Activated CD8-positive, alpha-beta T cell treated with anti-CD3 and anti-CD28 coated beads, Interleukin-2, amount 10 ng/mL, durations not matched to agents 7 days and 5 days (primary cell): ENCODE results near the gene UMPS. TPM values are rescaled to one million over a fixed set of nuclear protein-coding genes. Genes with fewer than 3 reads are reported as not detected.
A peak's percentile ranks its signal among the peaks of the same experiment; 100 is the strongest.
"Not testable (repeated sequence)": the region's sequence is repeated elsewhere in the genome, so short reads cannot be mapped to it uniquely, and the experiment has no call there.

Experiments used
- ATAC-seq: fragments of 150-1000 bp; cut with Tn5 transposase; one replicate; pipeline ENCODE4 v1.10.0; 2021; ENCODE audit warnings: moderate library complexity
- CTCF ChIA-PET: fragments of 350-600 bp; sonication (Branson Sonifier 250); formaldehyde crosslinking; loops from one replicate; lab custom pipeline; 2021; ENCODE audit warnings: antibody characterized with exemption; lab: Charles Lee
- POLR2A ChIA-PET: fragments of 350-600 bp; sonication (Branson Sonifier 250); formaldehyde crosslinking; loops from one replicate; lab custom pipeline; 2021; ENCODE audit warnings: antibody characterized with exemption; lab: Charles Lee
- DNase-seq: peaks from one replicate; pipeline ENCODE4 v3.0.0-alpha.2; 2020
- H3K27ac Mint-ChIP-seq: one replicate; pipeline ENCODE4 v1.8.0; 2021; ENCODE audit warnings: mild to moderate bottlenecking, mixed read lengths
- H3K27me3 Mint-ChIP-seq: one replicate; pipeline ENCODE4 v1.8.0; 2021; ENCODE audit warnings: low read depth, mixed read lengths
- H3K36me3 Mint-ChIP-seq: one replicate; pipeline ENCODE4 v1.8.0; 2021; ENCODE audit warnings: low read depth, mixed read lengths
- H3K4me1 Mint-ChIP-seq: one replicate; pipeline ENCODE4 v1.8.0; 2021; ENCODE audit warnings: low read depth, mixed read lengths
- H3K4me3 Mint-ChIP-seq: one replicate; pipeline ENCODE4 v1.8.0; 2021; ENCODE audit warnings: mild to moderate bottlenecking, mixed read lengths
- H3K9me3 Mint-ChIP-seq: one replicate; pipeline ENCODE4 v1.8.0; 2022; ENCODE audit warnings: mixed read lengths; ENCODE audit not compliant: insufficient read depth
- total RNA-seq, 2 experiments: library from RNA; stranded (reverse); gene quantifications; one replicate each; pipeline ENCODE4 v1.2.3, GENCODE V29; 2021

UMPS gene
- total RNA-seq, 2 experiments from 2014 or later, result 32.9 to 38.8 TPM

DNA sequence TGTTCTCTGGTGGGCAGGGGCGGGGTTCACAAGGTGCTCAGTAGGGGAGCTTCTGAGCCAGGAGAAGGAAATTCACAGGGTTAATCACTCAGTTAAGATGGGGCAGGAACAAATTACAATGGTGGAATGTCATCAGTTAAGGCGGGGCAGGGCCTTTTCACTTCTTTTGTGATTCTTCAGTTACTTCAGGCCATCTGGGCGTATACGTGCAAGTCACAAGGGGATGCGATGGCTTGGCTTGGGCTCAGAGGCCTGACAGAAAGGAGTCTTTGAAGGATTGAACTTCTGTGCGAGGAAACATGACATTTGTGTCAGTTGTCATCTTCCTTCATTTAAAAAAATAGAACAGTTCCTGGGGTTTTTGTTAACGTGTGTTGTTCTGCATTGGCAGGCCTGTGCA is 27.7 kb downstream of the UMPS start:
- H3K36me3 Mint-ChIP-seq, H3K4me3 Mint-ChIP-seq, H3K27me3 Mint-ChIP-seq, H3K9me3 Mint-ChIP-seq, H3K4me1 Mint-ChIP-seq, H3K27ac Mint-ChIP-seq, POLR2A ChIA-PET, DNase-seq, ATAC-seq: not testable (repeated sequence)
- CTCF ChIA-PET, result interaction anchor here (8.3 kb wide), 1 partner anchor 146 kb away, joined by 194 read pairs; no protein-coding TSS in a partner anchor

GRCh38 chr3:124758851-124759635 is 28.8 kb downstream of the UMPS start:
- CTCF ChIA-PET, result interaction anchor here (1.0 to 8.3 kb wide), 3 partner anchors 28 to 145 kb away, joined by 3 to 194 read pairs (median 15); no protein-coding TSS in a partner anchor
- DNase-seq, result no peak
- H3K27me3 Mint-ChIP-seq, result no peaks in the 10 kb centered on the region
- POLR2A ChIA-PET, result no interaction called here
- H3K9me3 Mint-ChIP-seq, result no peaks in the 10 kb centered on the region
- H3K4me3 Mint-ChIP-seq, result no peak overlapping the region
- ATAC-seq, result no peak
- H3K4me1 Mint-ChIP-seq, result peaks cover 6% of the 10 kb centered on the region
- no peak overlapping the region for H3K27ac Mint-ChIP-seq
- H3K36me3 Mint-ChIP-seq, result no peaks in the 10 kb centered on the region

- H3K4me1 Mint-ChIP-seq, result peaks cover 6% of the 10 kb centered on the region
- no peak for ATAC-seq
- H3K27ac Mint-ChIP-seq, result no peak overlapping the region
- H3K27me3 Mint-ChIP-seq, result no peaks in the 10 kb centered on the region
- H3K36me3 Mint-ChIP-seq, result no peaks in the 10 kb centered on the region
- no peak overlapping the region for H3K4me3 Mint-ChIP-seq
- DNase-seq, result no peak
- ChIA-PET CTCF (interaction anchor here (0.8 to 8.3 kb wide), 17 partner anchors 8 to 826 kb away, joined by 3 to 194 read pairs (median 4); partner anchors contain the start of gene ITGB5), POLR2A (no interaction called here)
- H3K9me3 Mint-ChIP-seq, result no peaks in the 10 kb centered on the region
Measured at GRCh38 chr3:124759666-124760401, 29.6 kb downstream of the UMPS start.

- ChIA-PET POLR2A (interaction anchor here (1.1 to 1.3 kb wide), 2 partner anchors 9 to 141 kb away, joined by 4 to 9 read pairs; no protein-coding TSS in a partner anchor), CTCF (interaction anchor here (0.5 to 8.3 kb wide), 47 partner anchors 9 to 1350 kb away, joined by 3 to 194 read pairs (median 4); partner anchors contain the start of genes ITGB5, MUC13 and UMPS)
- no peaks in the 10 kb centered on the region for H3K9me3 Mint-ChIP-seq
- ATAC-seq (no peak), DNase-seq (no peak)
- no peak overlapping the region for H3K4me3 Mint-ChIP-seq
- H3K27ac Mint-ChIP-seq, result no peak overlapping the region
- H3K4me1 Mint-ChIP-seq, result peaks cover 6% of the 10 kb centered on the region
- H3K27me3 Mint-ChIP-seq, result no peaks in the 10 kb centered on the region
- H3K36me3 Mint-ChIP-seq, result no peaks in the 10 kb centered on the region
Measured at GRCh38 chr3:124760601-124761000, 30.3 kb downstream of the UMPS start.

GRCh38 chr3:124761250-124761796 is 31.1 kb downstream of the UMPS start:
- peak; percentile 85 for DNase-seq
- Mint-ChIP-seq H3K4me1 (peaks cover 6% of the 10 kb centered on the region), H3K27ac (peak overlapping the region; percentile 13), H3K4me3 (peak overlapping the region; percentile 40), H3K36me3 (no peaks in the 10 kb centered on the region), H3K9me3 (no peaks in the 10 kb centered on the region), H3K27me3 (no peaks in the 10 kb centered on the region)
- ATAC-seq, result peak; percentile 79
- POLR2A ChIA-PET, result interaction anchor here (1.1 to 1.3 kb wide), 2 partner anchors 9 to 140 kb away, joined by 4 to 9 read pairs; no protein-coding TSS in a partner anchor
- CTCF ChIA-PET, result interaction anchor here (0.5 to 8.3 kb wide), 43 partner anchors 10 to 830 kb away, joined by 3 to 194 read pairs (median 4); partner anchors contain the start of genes ITGB5, MUC13 and UMPS

- no peaks in the 10 kb centered on the region for H3K9me3 Mint-ChIP-seq
- ChIA-PET POLR2A (no interaction called here), CTCF (interaction anchor here (1.2 to 8.3 kb wide), 18 partner anchors 9 to 823 kb away, joined by 4 to 194 read pairs (median 6); partner anchors contain the start of gene UMPS)
- no peaks in the 10 kb centered on the region for H3K27me3 Mint-ChIP-seq
- H3K4me3 Mint-ChIP-seq, result no peak overlapping the region
- no peak for DNase-seq
- no peak for ATAC-seq
- no peak overlapping the region for H3K27ac Mint-ChIP-seq
- H3K4me1 Mint-ChIP-seq, result peaks cover 6% of the 10 kb centered on the region
- H3K36me3 Mint-ChIP-seq, result no peaks in the 10 kb centered on the region
Measured at GRCh38 chr3:124761935-124762660, 31.8 kb downstream of the UMPS start.

GRCh38 chr3:124762661-124763011 is 32.4 kb downstream of the UMPS start:
- no peak overlapping the region for H3K27ac Mint-ChIP-seq
- H3K4me3 Mint-ChIP-seq, result no peak overlapping the region
- CTCF ChIA-PET, result interaction anchor here (2.9 to 8.3 kb wide), 3 partner anchors 9 to 142 kb away, joined by 11 to 194 read pairs (median 22); no protein-coding TSS in a partner anchor
- H3K9me3 Mint-ChIP-seq, result no peaks in the 10 kb centered on the region
- H3K36me3 Mint-ChIP-seq, result no peaks in the 10 kb centered on the region
- H3K4me1 Mint-ChIP-seq, result peaks cover 6% of the 10 kb centered on the region
- DNase-seq (no peak), ATAC-seq (no peak)
- POLR2A ChIA-PET, result no interaction called here
- H3K27me3 Mint-ChIP-seq, result no peaks in the 10 kb centered on the region

DNA sequence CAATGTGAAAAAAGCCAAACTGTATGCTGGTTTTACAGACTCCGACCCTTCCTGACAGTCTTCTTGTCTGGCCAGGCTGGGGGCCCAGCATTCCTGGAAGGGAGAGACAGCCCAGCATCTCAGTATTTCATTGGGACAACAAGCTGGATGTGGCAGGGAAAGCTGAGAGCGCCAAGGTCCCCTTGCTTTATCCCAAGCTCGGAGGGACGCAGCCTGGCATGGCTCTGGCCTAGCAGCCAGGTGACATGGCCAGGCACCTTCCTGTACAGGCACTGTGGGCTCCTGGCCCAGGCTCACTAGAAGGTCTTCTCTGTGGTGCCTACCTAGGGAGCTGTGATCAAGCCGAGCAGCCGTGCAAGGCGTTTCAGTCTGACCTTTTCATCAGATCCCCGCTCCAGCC is 33.0 kb downstream of the UMPS start:
- Mint-ChIP-seq H3K27me3 (no peaks in the 10 kb centered on the region), H3K36me3 (no peaks in the 10 kb centered on the region), H3K27ac (no peak overlapping the region), H3K9me3 (no peaks in the 10 kb centered on the region), H3K4me3 (no peak overlapping the region), H3K4me1 (peaks cover 6% of the 10 kb centered on the region)
- CTCF ChIA-PET, result interaction anchor here (2.9 to 8.3 kb wide), 2 partner anchors 8 to 141 kb away, joined by 22 to 194 read pairs; no protein-coding TSS in a partner anchor
- no peak for DNase-seq
- POLR2A ChIA-PET, result no interaction called here
- no peak for ATAC-seq

GRCh38 chr3:124763644-124764358 is 33.5 kb downstream of the UMPS start:
- Mint-ChIP-seq H3K4me3 (no peak overlapping the region), H3K36me3 (no peaks in the 10 kb centered on the region), H3K9me3 (no peaks in the 10 kb centered on the region), H3K4me1 (peaks cover 6% of the 10 kb centered on the region), H3K27me3 (no peaks in the 10 kb centered on the region), H3K27ac (no peak overlapping the region)
- DNase-seq, result no peak
- POLR2A ChIA-PET, result no interaction called here
- no peak for ATAC-seq
- CTCF ChIA-PET, result interaction anchor here (8.3 kb wide), 1 partner anchor 141 kb away, joined by 194 read pairs; no protein-coding TSS in a partner anchor

- CTCF ChIA-PET, result interaction anchor here (8.3 kb wide), 1 partner anchor 140 kb away, joined by 194 read pairs; no protein-coding TSS in a partner anchor
- no peak for DNase-seq
- Mint-ChIP-seq H3K4me1 (peaks cover 6% of the 10 kb centered on the region), H3K36me3 (no peaks in the 10 kb centered on the region), H3K27ac (no peak overlapping the region), H3K9me3 (no peaks in the 10 kb centered on the region), H3K27me3 (peaks cover under 1% of the 10 kb centered on the region), H3K4me3 (no peak overlapping the region)
- POLR2A ChIA-PET, result no interaction called here
- ATAC-seq, result no peak
Measured at GRCh38 chr3:124764746-124765145, 34.5 kb downstream of the UMPS start.
